HS-5 (cell line): ENCODE data around the gene LRIT1.

Source experiments
- DNase-seq: peaks from one replicate; pipeline ENCODE4 v3.0.0-alpha.2; 2012; ENCODE audit warnings: low read depth

Gene LRIT1

GRCh38 chr10:84254552-84255478 lies 13.5 kb upstream of the LRIT1 start:
- DNase-seq, result no peak

DNA sequence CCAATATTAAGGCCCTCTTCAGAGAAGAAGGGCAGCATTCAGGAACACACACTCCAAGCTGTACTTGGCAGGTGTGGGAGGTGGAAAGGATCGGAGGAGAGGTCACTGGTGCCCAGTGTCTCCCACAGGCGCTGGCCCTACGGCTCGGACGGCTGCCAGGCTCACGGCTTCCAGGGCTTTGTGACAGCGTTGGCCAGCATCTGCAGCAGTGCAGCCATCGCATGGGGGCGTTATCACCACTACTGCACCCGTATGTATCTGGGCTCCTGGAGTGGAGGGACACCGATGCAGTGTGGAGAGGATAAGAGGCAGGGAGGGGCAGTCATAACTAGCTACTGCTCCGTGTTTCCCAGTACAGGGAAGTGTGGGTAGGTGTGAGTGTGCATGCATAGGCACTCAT lies 7.4 kb upstream of the LRIT1 start:
- no peak for DNase-seq

- no peak for DNase-seq
Observed at GRCh38 chr10:84247496-84247895, 6.2 kb upstream of the LRIT1 start.

- DNase-seq, result no peak
Observed at GRCh38 chr10:84244651-84245270, 3.4 kb upstream of the LRIT1 start, which contains the start of gene RGR. RGR (plus strand) TSS chr10:84245053; CDS start chr10:84245091, 38 bp downstream.

- DNase-seq, result no peak
Observed at GRCh38 chr10:84243759-84244158, 2.4 kb upstream of the LRIT1 start.

DNA sequence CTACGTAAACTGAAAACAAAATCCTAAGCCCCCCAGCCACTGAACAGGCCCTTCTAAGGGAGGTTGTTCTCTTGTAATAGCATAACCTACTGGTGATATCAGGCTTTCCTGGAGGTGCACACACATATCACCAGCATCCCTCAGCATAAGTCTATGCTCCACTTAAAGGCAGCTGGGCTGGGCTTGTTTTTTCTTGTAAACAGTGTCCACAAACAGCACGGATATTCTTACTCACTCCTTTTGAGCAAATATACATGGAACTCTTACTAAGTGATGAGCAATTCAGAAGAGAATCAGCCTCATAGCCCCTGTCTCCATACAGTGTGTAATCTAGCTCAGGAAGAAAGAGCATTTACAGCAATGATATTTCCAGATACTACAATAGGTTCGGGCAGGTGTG lies 2.4 kb downstream of the LRIT1 start:
- no peak for DNase-seq

GRCh38 chr10:84237199-84238051 lies 3.9 kb downstream of the LRIT1 start:
- DNase-seq, result no peak

GRCh38 chr10:84236807-84237198 lies 4.5 kb downstream of the LRIT1 start:
- no peak for DNase-seq

DNA sequence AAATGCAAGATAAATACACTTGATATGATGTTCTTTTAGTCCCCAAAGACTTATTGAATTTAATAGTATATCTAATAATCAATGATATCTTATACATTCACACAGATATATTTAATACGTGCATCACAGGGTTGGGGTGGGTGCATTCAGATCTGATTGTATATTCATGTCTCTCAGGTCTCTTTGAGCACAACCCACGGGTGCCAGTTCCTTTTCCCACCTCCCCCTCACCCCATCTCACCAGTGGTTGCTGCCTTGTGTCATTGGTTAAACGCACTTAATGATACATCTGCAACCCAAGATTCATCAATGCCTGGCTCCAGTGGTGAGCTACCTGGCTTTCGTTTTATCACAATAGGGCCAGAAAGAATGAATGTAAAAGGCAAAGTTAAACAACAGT lies 6.2 kb downstream of the LRIT1 start:
- DNase-seq, result no peak

DNA sequence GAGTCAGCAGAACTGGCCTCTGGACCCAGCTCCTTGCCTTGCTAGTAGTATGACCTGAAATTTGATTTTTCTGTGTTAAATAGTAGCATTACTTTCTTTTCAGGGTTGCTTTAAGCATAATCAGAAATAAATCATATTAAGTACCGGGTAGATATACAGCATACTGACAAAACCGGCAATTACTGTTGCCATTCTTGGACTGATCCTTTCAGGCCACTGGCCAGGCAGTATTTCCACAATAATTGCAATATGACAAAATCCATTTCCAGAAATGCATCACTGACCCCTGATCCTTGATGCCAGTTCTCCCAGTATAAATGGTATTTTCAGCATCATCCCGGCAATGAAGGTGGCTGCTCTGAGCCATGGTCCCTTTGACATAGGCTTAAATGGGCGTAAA lies 6.9 kb downstream of the LRIT1 start:
- DNase-seq, result no peak

DNA sequence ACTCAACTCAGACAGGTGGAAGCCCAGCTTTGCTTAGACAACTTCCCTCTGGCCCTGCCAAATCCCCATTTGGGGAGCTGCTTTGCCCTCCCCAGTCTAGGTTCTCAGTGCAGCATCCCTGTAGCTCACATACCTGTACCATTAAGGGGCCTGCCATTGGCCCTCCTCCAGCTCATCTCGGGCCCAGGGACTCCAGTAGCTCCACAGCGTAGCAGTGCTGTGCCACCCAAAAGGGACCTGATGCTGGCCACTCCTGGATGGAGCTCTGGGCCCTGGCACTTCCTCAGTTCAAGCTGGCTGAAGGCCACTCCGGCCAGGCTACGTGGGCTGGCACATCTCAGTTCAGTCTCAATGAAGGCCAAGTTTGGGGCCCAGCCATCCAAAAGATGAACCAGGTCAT lies 7.4 kb downstream of the LRIT1 start:
- DNase-seq, result no peak

DNA sequence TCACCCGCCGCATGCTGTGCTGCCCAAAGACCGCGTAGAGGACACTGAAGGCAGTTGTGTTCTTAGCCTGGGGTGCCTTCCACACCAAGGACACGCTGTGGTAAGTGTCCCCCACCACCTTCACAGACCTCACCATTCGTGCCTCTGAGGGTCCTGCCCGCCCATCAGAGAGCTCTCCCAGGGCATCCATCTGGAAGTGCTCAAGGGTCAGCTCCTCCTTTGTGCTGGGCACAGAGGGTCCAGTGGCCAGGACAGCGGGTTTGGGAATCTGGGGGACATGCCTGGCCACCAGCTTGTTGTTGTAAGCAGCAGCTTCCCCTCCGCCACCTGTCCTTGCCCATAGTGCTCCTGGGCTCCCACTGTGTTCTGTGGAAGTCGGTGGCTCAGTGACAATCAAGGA lies 9.0 kb downstream of the LRIT1 start:
- no peak for DNase-seq

DNA sequence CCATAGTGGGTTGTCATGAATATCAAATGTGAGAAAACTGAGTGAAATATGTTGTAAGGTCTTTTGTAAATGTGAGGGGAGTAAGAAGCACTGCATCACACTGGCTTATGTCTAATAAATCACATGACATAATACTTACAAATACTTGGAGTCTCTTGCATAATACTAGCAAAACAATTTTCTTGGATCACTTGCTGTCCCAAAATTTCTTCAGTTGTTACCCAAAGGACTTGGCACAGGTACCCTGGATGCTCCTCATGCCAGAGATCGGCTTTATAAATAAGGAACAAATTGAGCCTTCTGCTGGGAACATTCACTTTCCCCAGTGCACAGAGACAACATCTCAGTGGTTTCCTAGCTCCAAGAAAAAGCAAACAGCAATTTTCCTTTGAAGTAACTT lies 11.0 kb downstream of the LRIT1 start:
- DNase-seq, result no peak

- DNase-seq, result no peak
Observed at GRCh38 chr10:84227810-84228209, 13.5 kb downstream of the LRIT1 start.

DNA sequence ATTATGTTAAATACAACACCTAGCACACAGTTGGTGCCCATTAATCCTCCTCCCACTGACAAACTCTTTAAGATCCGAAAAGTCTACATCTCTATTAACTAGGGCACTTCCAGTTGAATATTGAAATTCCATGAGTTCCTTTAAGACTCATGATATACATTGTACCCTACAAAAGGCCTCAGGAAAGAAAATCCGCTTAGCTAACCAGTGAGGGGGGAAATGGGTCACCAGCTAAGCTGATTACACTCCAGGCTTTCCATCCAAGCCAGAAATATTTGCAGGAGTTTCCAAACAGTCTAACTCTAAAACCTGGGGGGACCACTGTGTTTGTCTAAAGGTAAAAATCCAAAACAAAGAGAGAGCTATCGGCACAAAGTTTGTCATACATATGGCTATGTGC lies 14.7 kb downstream of the LRIT1 start:
- DNase-seq, result no peak

DNA sequence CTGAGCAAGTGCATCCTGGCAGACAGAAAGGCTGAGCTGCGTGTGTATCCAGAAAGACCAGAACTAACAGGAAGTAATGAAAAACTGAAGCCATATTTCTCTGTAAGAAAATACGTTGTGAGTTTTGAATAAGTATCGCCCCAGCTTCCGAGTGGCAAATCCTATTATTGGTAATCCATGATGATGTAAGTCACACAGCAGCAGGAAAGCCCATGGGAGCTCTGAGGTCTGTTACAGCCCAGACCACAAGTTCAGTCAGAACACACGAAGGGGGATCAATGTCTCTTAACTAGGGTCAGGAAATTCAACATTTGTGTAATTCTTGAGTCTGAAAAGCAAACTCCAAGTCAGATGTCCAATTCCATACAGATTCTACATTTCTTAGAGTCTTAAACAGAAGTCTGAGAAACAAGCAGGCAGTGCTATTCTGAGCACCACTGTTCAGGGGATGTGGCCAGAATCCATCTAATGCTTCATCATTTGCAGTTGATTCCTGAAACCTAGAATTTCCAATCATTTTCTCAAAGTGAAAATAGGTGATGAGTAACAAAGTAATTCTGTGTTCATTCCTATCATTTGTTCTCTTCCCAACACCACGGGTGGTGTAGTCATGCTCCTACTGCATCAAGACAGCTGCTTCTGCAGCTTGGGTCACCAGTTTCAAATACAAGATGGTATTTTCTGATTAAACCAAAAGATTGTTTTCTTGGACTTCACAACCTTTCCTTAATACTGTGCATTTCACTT lies 15.7 kb downstream of the LRIT1 start, which contains the start of gene LRIT2:
Gene LRIT2 (minus strand): TSS at position 118 of the 747 bp plus-strand sequence. CDS start 24 bp downstream, at position 94.
- DNase-seq, result no peak

GRCh38 chr10:84224411-84225028 lies 16.8 kb downstream of the LRIT1 start:
- DNase-seq, result no peak

GRCh38 chr10:84221916-84222315 lies 19.4 kb downstream of the LRIT1 start:
- no peak for DNase-seq

DNA sequence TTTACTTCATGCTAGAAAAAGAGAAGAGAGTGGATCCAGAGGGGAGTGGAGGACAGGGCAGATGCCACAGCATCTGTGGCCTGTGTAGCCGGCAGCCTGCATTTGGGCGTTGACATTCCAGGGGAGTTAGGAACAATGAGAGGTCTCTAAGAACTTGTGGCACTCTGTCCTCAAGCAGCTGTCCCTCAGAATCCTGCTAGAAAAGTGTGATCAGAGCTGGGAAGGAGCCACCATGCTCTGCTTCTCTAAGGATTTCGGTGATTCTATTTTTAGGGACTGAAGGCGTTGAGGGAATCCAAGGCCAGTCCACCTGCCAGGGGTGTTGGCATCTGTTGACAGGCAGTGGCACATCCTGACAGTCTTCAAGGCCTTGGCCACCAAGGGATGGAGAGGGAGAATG lies 23.6 kb downstream of the LRIT1 start:
- DNase-seq, result no peak

DNA sequence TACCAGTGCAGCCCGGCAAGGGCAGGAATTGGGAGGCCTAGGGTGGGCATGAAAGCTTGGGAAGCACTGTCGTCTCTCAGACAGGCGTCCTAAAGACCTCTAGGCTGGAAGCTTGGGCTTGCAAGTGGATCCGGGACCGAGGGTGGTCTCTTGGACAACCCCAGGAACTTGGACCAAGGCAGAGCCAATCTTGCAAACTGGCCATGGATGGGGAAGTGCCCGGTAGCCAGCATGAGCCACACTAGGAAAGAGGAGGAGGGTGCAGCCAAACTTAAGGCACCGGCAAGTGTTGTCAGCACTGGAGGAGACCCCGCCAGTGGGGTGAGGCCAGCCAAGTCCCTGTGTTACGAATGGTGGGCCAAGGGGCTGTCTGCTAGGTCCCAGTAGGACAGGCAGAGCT lies 24.5 kb downstream of the LRIT1 start:
- DNase-seq, result no peak

GRCh38 chr10:84214612-84215235 lies 26.6 kb downstream of the LRIT1 start:
- no peak for DNase-seq
